GM23248 (cell line): ENCODE data around the gene HRK.

Source experiments
- EZH2 ChIP-seq: fragments of 200-600 bp; sonication (generic); IDR thresholded peaks from 2 replicates; pipeline ENCODE4 v1.6.1; 2018; ENCODE audit warnings: antibody characterized with exemption, mild to moderate bottlenecking; ENCODE audit not compliant: insufficient read depth, poor library complexity, severe bottlenecking
- EZH2phosphoT487 ChIP-seq: fragments of 200-600 bp; sonication (generic); IDR thresholded peaks from 2 replicates; pipeline ENCODE4 v1.6.1; 2018; ENCODE audit warnings: antibody characterized with exemption, moderate library complexity, mild to moderate bottlenecking, low read depth; ENCODE audit not compliant: insufficient read depth

DNA sequence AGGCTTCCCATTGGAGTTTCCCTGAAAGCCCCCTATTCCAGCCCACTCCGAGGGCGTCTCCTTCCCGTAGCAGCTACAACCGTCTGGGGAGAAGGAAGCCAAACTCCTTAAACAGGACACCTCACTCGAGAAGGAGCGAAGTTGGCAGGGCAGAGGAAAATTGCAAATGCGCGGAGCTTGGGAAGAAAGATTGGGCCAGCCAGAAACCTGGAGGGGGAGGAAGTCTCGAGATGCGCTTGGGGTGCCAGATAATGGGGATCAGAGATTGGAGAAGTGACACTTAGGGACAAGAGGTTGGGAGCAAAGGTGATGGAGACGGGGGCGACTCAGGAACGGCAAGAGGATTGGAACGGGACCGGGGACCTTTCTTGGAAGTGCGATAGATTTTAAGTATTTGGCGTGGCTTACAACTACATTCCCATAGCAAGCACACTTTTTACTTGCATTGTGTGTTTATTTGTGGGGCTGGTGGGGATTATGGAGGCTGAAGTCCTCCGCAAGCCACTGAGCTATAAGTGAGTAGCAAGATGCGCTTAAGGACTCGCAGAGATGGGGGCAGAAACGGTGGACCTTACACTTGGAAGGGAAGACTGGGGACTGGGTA is 926 bp downstream of the HRK start:
- TF ChIP-seq EZH2 (no peak), EZH2phosphoT487 (no peak)
